ENCODE measurements around the gene EXD3.
"Not testable (repeated sequence)": the region's sequence is repeated elsewhere in the genome, so short reads cannot be mapped to it uniquely, and the experiment has no call there.

The EXD3 gene

GRCh38 chr9:137458194-137459151 lies 35.5 kb upstream of the EXD3 start:
- peak; percentile 47 for DNase-seq

GRCh38 chr9:137457406-137458193 lies 34.6 kb upstream of the EXD3 start:
- no peak for DNase-seq

- DNase-seq = no peak
Measured at GRCh38 chr9:137456864-137457405, 34.0 kb upstream of the EXD3 start.

- no peak for DNase-seq
Measured at GRCh38 chr9:137456061-137456863, 33.3 kb upstream of the EXD3 start.

- no peak for DNase-seq
Measured at GRCh38 chr9:137455359-137455991, 32.5 kb upstream of the EXD3 start.

- no peak for DNase-seq
Measured at GRCh38 chr9:137454597-137455358, 31.8 kb upstream of the EXD3 start.

- peak; percentile 74 for DNase-seq
Measured at GRCh38 chr9:137454145-137454596, 31.2 kb upstream of the EXD3 start.

GRCh38 chr9:137453643-137454081 lies 30.7 kb upstream of the EXD3 start:
- peak; percentile 92 for DNase-seq

- no peak for DNase-seq
Measured at GRCh38 chr9:137452761-137453642, 30.0 kb upstream of the EXD3 start.

GRCh38 chr9:137452006-137452760 lies 29.2 kb upstream of the EXD3 start:
- DNase-seq = peak; percentile 45

- not testable (repeated sequence) for DNase-seq
Measured at GRCh38 chr9:137451264-137452005, 28.5 kb upstream of the EXD3 start.

GRCh38 chr9:137450539-137451222 lies 27.7 kb upstream of the EXD3 start:
- peak; percentile 56 for DNase-seq

GRCh38 chr9:137449931-137450538 lies 27.1 kb upstream of the EXD3 start:
- DNase-seq = peak; percentile 73

GRCh38 chr9:137449081-137449844 lies 26.3 kb upstream of the EXD3 start:
- DNase-seq = no peak

GRCh38 chr9:137448602-137448962 lies 25.6 kb upstream of the EXD3 start:
- DNase-seq = no peak

GRCh38 chr9:137447722-137448601 lies 25.0 kb upstream of the EXD3 start:
- no peak for DNase-seq
